Ecto neural progenitor cell (in vitro differentiated cells): ENCODE results near the gene TENM3.
"Not testable (repeated sequence)": the region's sequence is repeated elsewhere in the genome, so short reads cannot be mapped to it uniquely, and the experiment has no call there.

Source experiments
- DNase-seq: peaks from one replicate; pipeline ENCODE4 v3.0.0-alpha.2; 2018; ENCODE audit warnings: low spot score

TENM3 gene

GRCh38 chr4:182228991-182229577 is 14.1 kb upstream of the TENM3 start:
- DNase-seq, result no peak

GRCh38 chr4:182230256-182230655 is 12.9 kb upstream of the TENM3 start:
- no peak for DNase-seq

GRCh38 chr4:182231080-182231479 is 12.1 kb upstream of the TENM3 start:
- DNase-seq, result no peak

DNA sequence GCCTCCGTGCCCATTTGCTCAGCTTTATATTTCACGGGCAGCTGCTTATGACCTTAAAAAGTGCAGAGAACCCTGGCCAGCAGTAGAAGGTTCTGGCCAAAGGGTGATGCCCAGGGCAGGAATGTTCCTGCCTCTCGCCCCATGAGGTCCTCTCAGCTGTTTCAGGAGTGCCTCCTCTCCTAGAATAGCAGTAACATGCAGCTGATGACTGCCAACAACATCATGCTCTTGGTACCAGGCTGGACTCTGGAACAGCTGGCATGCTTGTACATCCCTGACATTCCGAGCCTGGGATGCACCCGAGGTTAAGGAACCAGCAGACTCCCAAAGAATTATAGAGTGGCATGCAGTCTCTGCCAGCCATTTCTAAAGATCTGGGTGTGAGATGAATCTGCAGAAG is 11.7 kb upstream of the TENM3 start:
- DNase-seq, result no peak

- no peak for DNase-seq
Observed at GRCh38 chr4:182233310-182234090, 9.7 kb upstream of the TENM3 start.

GRCh38 chr4:182235021-182235795 is 8.0 kb upstream of the TENM3 start:
- no peak for DNase-seq

- DNase-seq, result no peak
Observed at GRCh38 chr4:182236186-182236585, 7.0 kb upstream of the TENM3 start.

- DNase-seq, result not testable (repeated sequence)
Observed at GRCh38 chr4:182237010-182237409, 6.2 kb upstream of the TENM3 start.

DNA sequence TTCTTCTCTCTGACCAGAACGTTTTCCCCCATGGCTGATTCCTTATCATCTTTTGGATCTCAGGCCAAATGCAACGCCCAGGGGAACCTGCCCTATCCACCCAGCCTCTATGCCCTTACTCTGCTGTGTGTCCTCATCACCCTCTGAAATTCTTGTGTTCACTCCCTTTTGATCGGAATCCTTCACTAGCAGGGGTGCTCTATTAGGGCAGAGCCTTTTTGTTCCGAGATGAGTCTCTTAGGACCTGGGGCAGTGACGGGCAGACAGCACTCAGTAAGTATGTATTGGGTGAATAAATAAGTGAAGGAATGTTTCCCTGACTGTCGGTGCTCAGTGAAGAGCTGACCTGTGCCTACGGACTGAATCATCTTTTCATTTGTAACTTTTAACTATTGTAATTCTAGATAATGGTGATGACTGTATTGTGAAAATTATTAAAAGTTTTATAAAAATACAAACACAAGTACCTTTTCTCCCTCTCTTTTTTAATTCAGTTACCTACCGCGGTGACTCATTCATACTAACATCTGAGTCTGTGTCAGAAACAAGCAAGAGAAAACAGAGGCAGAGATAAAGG is 4.8 kb upstream of the TENM3 start:
- DNase-seq, result no peak

GRCh38 chr4:182240161-182241130 is 2.8 kb upstream of the TENM3 start:
- DNase-seq, result peak; percentile 56

- not testable (repeated sequence) for DNase-seq
Observed at GRCh38 chr4:182242260-182242659, 942 bp upstream of the TENM3 start.

GRCh38 chr4:182242787-182243186 is 415 bp upstream of the TENM3 start:
- DNase-seq, result no peak

- DNase-seq, result no peak
Observed at GRCh38 chr4:182245041-182245440, 1.8 kb downstream of the TENM3 start.

DNA sequence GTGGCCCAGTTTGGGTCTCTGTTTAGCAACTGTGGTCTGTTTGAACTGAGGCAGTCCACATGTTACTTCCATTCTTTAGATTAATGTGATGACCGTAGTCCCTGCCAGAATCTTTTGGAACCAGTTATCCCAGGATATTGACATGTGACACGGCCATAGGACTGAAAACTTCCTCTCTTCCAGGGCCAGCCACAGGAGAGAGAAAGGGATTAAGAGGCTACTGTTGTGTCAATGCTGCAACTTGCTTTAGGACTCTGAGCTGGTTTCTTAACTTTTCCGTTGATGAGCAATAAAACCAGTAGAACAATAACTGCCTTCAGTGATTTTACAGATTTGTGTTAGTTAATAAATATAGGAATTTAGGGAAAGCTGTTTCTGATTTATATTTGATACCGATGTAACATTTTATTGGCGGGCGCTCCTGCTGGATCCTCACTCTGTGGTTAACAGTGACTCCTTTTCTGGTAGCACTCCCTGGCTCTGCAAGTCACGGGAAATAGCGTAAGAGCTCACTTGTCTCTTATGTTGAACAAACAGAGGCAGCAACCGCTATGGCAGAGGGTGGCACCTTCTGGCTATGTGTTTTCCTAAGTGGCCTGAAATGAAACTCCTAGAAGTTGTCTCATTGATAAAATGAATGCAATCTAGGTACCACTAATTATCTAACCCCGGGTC is 2.5 kb downstream of the TENM3 start:
- DNase-seq, result no peak

- DNase-seq, result no peak
Observed at GRCh38 chr4:182246401-182247205, 3.4 kb downstream of the TENM3 start.

DNA sequence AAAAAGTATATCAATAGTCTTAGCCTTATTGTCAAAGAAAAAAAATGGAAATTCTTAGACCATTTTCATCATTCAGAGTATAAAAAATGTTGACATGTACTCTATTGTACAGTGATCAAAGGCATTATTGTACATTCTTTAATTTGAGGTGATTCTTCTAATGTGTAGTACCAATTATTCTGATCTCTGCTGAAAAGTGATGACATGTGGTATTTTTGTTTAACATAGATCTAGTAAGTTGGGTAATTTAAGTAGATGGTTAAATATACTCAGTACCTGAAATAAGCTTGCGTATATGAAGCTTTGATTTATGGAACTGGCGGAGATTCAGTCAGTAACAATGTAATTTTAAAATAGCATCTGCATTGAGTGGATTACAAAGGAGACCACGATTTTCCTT is 5.1 kb downstream of the TENM3 start:
- DNase-seq, result no peak

- DNase-seq, result no peak
Observed at GRCh38 chr4:182250446-182250845, 7.2 kb downstream of the TENM3 start.

GRCh38 chr4:182251116-182251515 is 7.9 kb downstream of the TENM3 start:
- DNase-seq, result no peak

DNA sequence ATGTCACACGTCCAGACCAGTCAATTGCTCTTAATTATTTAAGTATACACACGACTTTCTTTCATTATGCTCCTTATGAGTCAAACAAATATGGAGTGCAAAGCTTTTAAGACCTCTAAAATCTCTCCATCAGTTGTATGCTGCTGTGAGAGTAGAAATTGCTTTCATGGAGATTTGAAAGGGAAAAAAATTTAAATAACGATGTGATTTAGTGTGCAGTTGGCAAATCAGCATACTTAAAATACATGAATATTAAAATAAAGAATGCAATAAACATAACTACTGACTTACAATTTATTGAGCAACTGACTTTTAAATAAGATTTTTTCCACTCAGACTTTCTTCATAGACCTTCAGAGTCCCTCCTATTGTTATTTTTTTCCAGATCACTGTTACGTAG is 9.0 kb downstream of the TENM3 start:
- no peak for DNase-seq
